B cell (primary cell): ENCODE data around the gene GALNT18. TPM values are rescaled to one million over a fixed set of nuclear protein-coding genes. Genes with fewer than 3 reads are reported as not detected.

ENCODE experiments used
- ATAC-seq: fragments of 200-7000 bp; cut with Tn5 transposase; one replicate; pipeline ENCODE4 v1.10.0; 2021; ENCODE audit warnings: low read depth, mild to moderate bottlenecking, moderate number of reproducible peaks, moderate library complexity
- CTCF ChIA-PET: fragments of 350-600 bp; sonication (Branson Sonifier 250); formaldehyde crosslinking; loops from one replicate; lab custom pipeline; 2021; ENCODE audit warnings: antibody characterized with exemption, inconsistent platforms; lab: Charles Lee
- POLR2A ChIA-PET: fragments of 350-600 bp; sonication (Branson Sonifier 250); formaldehyde crosslinking; loops from one replicate; lab custom pipeline; 2021; ENCODE audit warnings: antibody characterized with exemption; lab: Charles Lee
- DNase-seq: peaks from one replicate; pipeline ENCODE4 v3.0.0; 2013
- H2AFZ ChIP-seq: 2 replicates; pipeline ENCODE4 v1.6.1; 2012; ENCODE audit warnings: mild to moderate bottlenecking, low read depth, low read length; ENCODE audit not compliant: insufficient read depth, poor library complexity, severe bottlenecking
- H3K27ac ChIP-seq, 2 donors: 1 replicate in 1 of 2; 2 replicates in 1 of 2; pipeline ENCODE4 v1.5.1; 2012 to 2013; ENCODE audit warnings: low read length in 2 of 2, mild to moderate bottlenecking in 2 of 2, moderate library complexity in 1 of 2
- H3K27me3 ChIP-seq, 4 experiments: fragments of 200-600 bp in 1 of 4; sonication (generic) in 1 of 4; replicated peaks in 1 of 4; 1 replicate in 2 of 4; 2 replicates in 2 of 4; pipeline versions ENCODE4 v1.6.1 to v1.7.0; 2013 to 2016; ENCODE audit warnings: low read length in 3 of 4, mild to moderate bottlenecking in 2 of 4, mixed read lengths in 1 of 4, moderate library complexity in 1 of 4; ENCODE audit not compliant: insufficient read depth in 4 of 4, control insufficient read depth in 3 of 4; ENCODE audit errors: control extremely low read depth in 1 of 4
- H3K36me3 ChIP-seq, 2 experiments: replicated peaks in 1 of 2; 1 replicate in 1 of 2; 2 replicates in 1 of 2; pipeline versions ENCODE4 v1.6.1 to v1.7.1; 2013; ENCODE audit warnings: low read length in 1 of 2; ENCODE audit not compliant: insufficient read depth in 2 of 2, control insufficient read depth in 1 of 2; ENCODE audit errors: control extremely low read depth in 1 of 2, extremely low read depth in 1 of 2
- H3K4me1 ChIP-seq, 2 donors: fragments of 200-600 bp in 1 of 2; sonication (generic) in 1 of 2; 1 replicate in 1 of 2; 2 replicates in 1 of 2; pipeline versions ENCODE4 v1.5.1 to v1.6.1; 2013 to 2017; ENCODE audit warnings: low read length in 2 of 2; ENCODE audit not compliant: control insufficient read depth in 2 of 2, insufficient read depth in 2 of 2
- H3K4me2 ChIP-seq: replicated peaks from 2 replicates; pipeline ENCODE3; 2012; ENCODE audit warnings: mild to moderate bottlenecking, low read depth, low read length; ENCODE audit not compliant: poor library complexity, severe bottlenecking
- H3K4me3 ChIP-seq, 5 experiments: fragments of 200-600 bp in 1 of 5; sonication (generic) in 1 of 5; 1 replicate in 3 of 5; 2 replicates in 2 of 5; pipeline versions ENCODE4 v1.5.1 to v1.7.0; 2011 to 2016; ENCODE audit warnings: low read length in 4 of 5, mild to moderate bottlenecking in 4 of 5, low read depth in 2 of 5, control low read depth in 1 of 5, moderate library complexity in 1 of 5; ENCODE audit not compliant: insufficient read depth in 1 of 5; ENCODE audit errors: control extremely low read depth in 1 of 5, extremely low read depth in 1 of 5
- H3K79me2 ChIP-seq: fragments of 200-600 bp; sonication (generic); one replicate; pipeline ENCODE4 v1.6.0; 2016; ENCODE audit warnings: low read length; ENCODE audit not compliant: control insufficient read depth, insufficient read depth
- H3K9ac ChIP-seq: fragments of 200-600 bp; sonication (generic); 2 replicates; pipeline ENCODE4 v1.6.1; 2017; ENCODE audit warnings: mild to moderate bottlenecking, low read length, moderate library complexity
- H3K9me3 ChIP-seq, 3 donors: one replicate each; pipeline versions ENCODE4 v1.6.1 to v1.7.1; 2013; ENCODE audit warnings: low read length in 2 of 3; ENCODE audit not compliant: control insufficient read depth in 2 of 3, insufficient read depth in 1 of 3; ENCODE audit errors: control extremely low read depth in 1 of 3
- H4K20me1 ChIP-seq: 2 replicates; pipeline ENCODE4 v1.6.0; 2012; ENCODE audit warnings: mild to moderate bottlenecking, low read length; ENCODE audit not compliant: insufficient read depth, control insufficient read depth, poor library complexity, severe bottlenecking
- H3K27ac Mint-ChIP-seq: one replicate; pipeline ENCODE4 v1.8.0; 2021; ENCODE audit warnings: mixed read lengths
- H3K27me3 Mint-ChIP-seq: one replicate; pipeline ENCODE4 v1.8.0; 2021; ENCODE audit warnings: mixed read lengths
- H3K4me1 Mint-ChIP-seq: one replicate; pipeline ENCODE4 v1.8.0; 2021; ENCODE audit warnings: mixed read lengths
- H3K4me3 Mint-ChIP-seq: one replicate; pipeline ENCODE4 v1.8.0; 2021; ENCODE audit warnings: mixed read lengths
- H3K9me3 Mint-ChIP-seq: one replicate; pipeline ENCODE4 v1.8.0; 2022; ENCODE audit warnings: mixed read lengths; ENCODE audit not compliant: insufficient read depth
- CTCF ChIP-seq: fragments of 200-600 bp; IDR thresholded peaks from one replicate; pipeline ENCODE4 v1.8.0; 2022; ENCODE audit warnings: antibody characterized with exemption, mild to moderate bottlenecking
- EZH2 ChIP-seq: IDR thresholded peaks from 2 replicates; pipeline ENCODE4 v1.6.1; 2012; ENCODE audit warnings: borderline replicate concordance, low read depth, mild to moderate bottlenecking, moderate library complexity, low read length; ENCODE audit not compliant: insufficient read depth, poor library complexity, severe bottlenecking
- WGBS: methylation state at CpG from one replicate; pipeline ENCODE4 v1.1.5; 2013; ENCODE audit warnings: missing lambda C conversion rate; ENCODE audit not compliant: insufficient coverage; 5-methylcytosine and 5-hydroxymethylcytosine counted together
- intact Hi-C: fragments of 100-400 bp; cut with micrococcal nuclease; formaldehyde crosslinking; loops from one replicate; pipeline ENCODE4 v1.10.0; 2022
- polyA plus RNA-seq: library from polyadenylated mRNA; depleted of rRNA; stranded (reverse); fragments of >200 nt; gene quantifications from 2 replicates; pipeline ENCODE4 v1.2.3, GENCODE V29; 2012
- total RNA-seq, 2 donors: library from RNA; stranded (reverse); fragments of 120-200 nt in 1 of 2; gene quantifications; 1 replicate in 1 of 2; 2 replicates in 1 of 2; pipeline versions ENCODE4 v1.2.3 to v1.2.4, GENCODE V29; 2013 to 2022

The GALNT18 gene
- total and polyA plus RNA-seq, 2 donors (not counting 1 experiment from before 2014, with no cell fraction given): not detected

- ChIA-PET POLR2A (no interaction called here), CTCF (no interaction called here)
- no peak overlapping the region for H2AFZ ChIP-seq
- H3K4me1 ChIP-seq: no peaks in the 10 kb centered on the region
- H3K27me3 Mint-ChIP-seq: peaks cover 39% of the 10 kb centered on the region
- intact Hi-C loops: no loop called here
- 90% methylated on average over 3 of the region's 5 CpGs for WGBS
- H3K4me3 Mint-ChIP-seq: no peak overlapping the region
- no peak overlapping the region for H3K4me2 ChIP-seq
- H3K36me3 ChIP-seq: no peaks in the 10 kb centered on the region
- H3K27ac Mint-ChIP-seq: no peak overlapping the region
- no peak overlapping the region for H3K9ac ChIP-seq
- H3K27ac ChIP-seq: no peak overlapping the region
- no peak overlapping the region for H3K4me3 ChIP-seq
- no peaks in the 10 kb centered on the region for H3K4me1 Mint-ChIP-seq
- no peaks in the 10 kb centered on the region for H4K20me1 ChIP-seq
- peaks cover 5% of the 10 kb centered on the region for H3K9me3 Mint-ChIP-seq
- H3K79me2 ChIP-seq: no peaks in the 10 kb centered on the region
- H3K9me3 ChIP-seq: peaks cover 0 to 3% (median 0%) of the 10 kb centered on the region in 3 donors
- ATAC-seq (no peak), DNase-seq (no peak)
- peaks cover 0 to 8% (median 4%) of the 10 kb centered on the region in 4 experiments for H3K27me3 ChIP-seq
- TF ChIP-seq CTCF (no peak), EZH2 (no peak)
Observed at GRCh38 chr11:11640996-11641395, 19.2 kb upstream of the GALNT18 start.

- WGBS: no CpG with 5 or more reads among the region's 1 CpG
- CTCF ChIA-PET: no interaction called here
Observed at GRCh38 chr11:11640152-11640551, 18.3 kb upstream of the GALNT18 start.

More at GRCh38 chr11:11640152-11640551, 18.3 kb upstream of the GALNT18 start:
- Mint-ChIP-seq H3K4me1 (no peaks in the 10 kb centered on the region), H3K27me3 (peaks cover 34% of the 10 kb centered on the region), H3K9me3 (peaks cover 5% of the 10 kb centered on the region), H3K4me3 (no peak overlapping the region), H3K27ac (no peak overlapping the region)
- Histone ChIP-seq H3K27ac (no peak overlapping the region), H3K9me3 (peaks cover 0 to 3% (median 0%) of the 10 kb centered on the region in 3 donors), H3K27me3 (peaks cover 0 to 6% (median 4%) of the 10 kb centered on the region in 4 experiments), H4K20me1 (no peaks in the 10 kb centered on the region), H2AFZ (no peak overlapping the region), H3K36me3 (no peaks in the 10 kb centered on the region), H3K4me2 (no peak overlapping the region), H3K4me1 (no peaks in the 10 kb centered on the region), H3K79me2 (no peaks in the 10 kb centered on the region), H3K4me3 (no peak overlapping the region), H3K9ac (no peak overlapping the region)
- POLR2A ChIA-PET: no interaction called here
- DNase-seq (no peak), ATAC-seq (no peak)
- intact Hi-C loops: no loop called here
- TF ChIP-seq CTCF (no peak), EZH2 (no peak)
